Neuronal stem cell (in vitro differentiated cells): ENCODE data around the gene GIGYF1.

Experiments used
- DNase-seq: peaks from one replicate; pipeline ENCODE4 v3.0.0-alpha.2; 2013; ENCODE audit warnings: low spot score
- H2AFZ ChIP-seq: one replicate; pipeline ENCODE4 v1.6.1; 2013; ENCODE audit warnings: mild to moderate bottlenecking, low read length, inconsistent platforms
- H2AK5ac ChIP-seq: 2 replicates; pipeline ENCODE4 v1.6.1; 2013; ENCODE audit warnings: low read depth, mild to moderate bottlenecking, inconsistent platforms, low read length, moderate library complexity, mixed read lengths
- H2BK120ac ChIP-seq: 2 replicates; pipeline ENCODE4 v1.6.1; 2013; ENCODE audit warnings: low read depth, mild to moderate bottlenecking, inconsistent platforms, low read length, moderate library complexity, mixed read lengths
- H2BK12ac ChIP-seq: one replicate; pipeline ENCODE4 v1.6.1; 2013; ENCODE audit warnings: low read length, inconsistent platforms
- H2BK15ac ChIP-seq: 2 replicates; pipeline ENCODE4 v1.6.1; 2013; ENCODE audit warnings: mild to moderate bottlenecking, low read length, inconsistent platforms, mixed read lengths
- H2BK5ac ChIP-seq: one replicate; pipeline ENCODE4 v1.6.1; 2013; ENCODE audit warnings: inconsistent platforms, mild to moderate bottlenecking, low read length, moderate library complexity
- H3K14ac ChIP-seq: one replicate; pipeline ENCODE4 v1.6.1; 2013; ENCODE audit warnings: low read length, inconsistent platforms
- H3K18ac ChIP-seq: 2 replicates; pipeline ENCODE4 v1.6.1; 2013; ENCODE audit warnings: low read length, inconsistent platforms
- H3K23ac ChIP-seq: 2 replicates; pipeline ENCODE4 v1.6.1; 2013; ENCODE audit warnings: low read depth, mild to moderate bottlenecking, mixed read lengths, low read length, inconsistent platforms; ENCODE audit not compliant: poor library complexity
- H3K27ac ChIP-seq: replicated peaks from 3 replicates; pipeline ENCODE4 v1.5.1; 2013; ENCODE audit warnings: low read length, inconsistent platforms
- H3K27me3 ChIP-seq, 3 experiments: 2 replicates each; pipeline ENCODE4 v1.6.1; 2013; ENCODE audit warnings: low read length in 3 of 3, mild to moderate bottlenecking in 2 of 3, inconsistent platforms in 1 of 3, low read depth in 1 of 3, mixed read lengths in 1 of 3, moderate library complexity in 1 of 3; ENCODE audit not compliant: control insufficient read depth in 3 of 3, insufficient read depth in 3 of 3
- H3K36me3 ChIP-seq, 2 donors: replicated peaks in 1 of 2; 2 replicates each; pipeline ENCODE4 v1.6.1; 2013; ENCODE audit warnings: low read length in 2 of 2; ENCODE audit not compliant: control insufficient read depth in 2 of 2, insufficient read depth in 2 of 2
- H3K4ac ChIP-seq: 2 replicates; pipeline ENCODE4 v1.6.1; 2013; ENCODE audit warnings: inconsistent platforms, mild to moderate bottlenecking, low read length, moderate library complexity
- H3K4me1 ChIP-seq, 2 donors: 1 replicate in 1 of 2; 2 replicates in 1 of 2; pipeline ENCODE4 v1.6.1; 2013; ENCODE audit warnings: low read length in 2 of 2, low read depth in 1 of 2; ENCODE audit not compliant: control insufficient read depth in 2 of 2, insufficient read depth in 1 of 2
- H3K4me2 ChIP-seq: one replicate; pipeline ENCODE4 v1.6.1; 2013; ENCODE audit warnings: mild to moderate bottlenecking, low read length, inconsistent platforms; ENCODE audit not compliant: insufficient read depth, poor library complexity, severe bottlenecking
- H3K4me3 ChIP-seq, 2 donors: 2 replicates each; pipeline ENCODE4 v1.5.1; 2013; ENCODE audit warnings: low read length in 2 of 2, mild to moderate bottlenecking in 2 of 2, inconsistent platforms in 1 of 2, moderate library complexity in 1 of 2
- H3K79me1 ChIP-seq: one replicate; pipeline ENCODE4 v1.6.1; 2013; ENCODE audit warnings: low read depth, mild to moderate bottlenecking, inconsistent platforms, low read length, moderate library complexity
- H3K9ac ChIP-seq: one replicate; pipeline ENCODE4 v1.6.1; 2013; ENCODE audit warnings: mild to moderate bottlenecking, low read depth, low read length, inconsistent platforms; ENCODE audit not compliant: poor library complexity
- H3K9me3 ChIP-seq, 2 donors: replicated peaks in 1 of 2; 2 replicates each; pipeline versions ENCODE3 to v1.6.1; 2013; ENCODE audit warnings: low read length in 2 of 2, mild to moderate bottlenecking in 2 of 2, inconsistent platforms in 1 of 2, low read depth in 1 of 2, mixed read lengths in 1 of 2, moderate library complexity in 1 of 2; ENCODE audit not compliant: control insufficient read depth in 2 of 2, insufficient read depth in 1 of 2
- H4K8ac ChIP-seq: one replicate; pipeline ENCODE4 v1.6.1; 2013; ENCODE audit warnings: low read depth, mild to moderate bottlenecking, inconsistent platforms, low read length, moderate library complexity
- H4K91ac ChIP-seq: one replicate; pipeline ENCODE4 v1.6.1; 2013; ENCODE audit warnings: low read length, low read depth, mild to moderate bottlenecking, inconsistent platforms; ENCODE audit not compliant: poor library complexity
- WGBS, 2 donors: extraction: QIAGEN DNeasy Blood & Tissue Kit; methylation state at CpG; one replicate each; pipeline ENCODE4 v1.1.7; 2013; ENCODE audit warnings: missing lambda C conversion rate in 2 of 2, mixed read lengths in 1 of 2; ENCODE audit not compliant: insufficient read length in 2 of 2, insufficient replicate concordance in 1 of 2; ENCODE audit errors: extremely low coverage in 2 of 2; 5-methylcytosine and 5-hydroxymethylcytosine counted together

GIGYF1 gene

GRCh38 chr7:100681491-100682227 lies 12.4 kb downstream of the GIGYF1 start:
- no peak overlapping the region for H3K27ac ChIP-seq
- H2AK5ac ChIP-seq, result no peak overlapping the region
- H3K18ac ChIP-seq, result peak overlapping the region; percentile 28
- H2BK12ac ChIP-seq, result no peak overlapping the region
- peaks cover 69 to 100% of the 10 kb centered on the region in 2 donors for H3K36me3 ChIP-seq
- H4K91ac ChIP-seq, result no peak overlapping the region
- peaks cover 23% of the 10 kb centered on the region for H3K79me1 ChIP-seq
- no CpG with 5 or more reads among the region's 29 CpGs for WGBS, 2 donors
- peak overlapping the region; percentile 60 for H3K9ac ChIP-seq
- no peak overlapping the region for H3K4me2 ChIP-seq
- peak overlapping the region; percentile 8 for H3K14ac ChIP-seq
- H2BK120ac ChIP-seq, result no peak overlapping the region
- H2AFZ ChIP-seq, result no peak overlapping the region
- H3K9me3 ChIP-seq, result peaks cover 0 to 1% of the 10 kb centered on the region in 2 donors
- H3K27me3 ChIP-seq, result no peaks in the 10 kb centered on the region
- no peak for DNase-seq
- H4K8ac ChIP-seq, result no peak overlapping the region
- peak overlapping the region; percentile 73 for H3K23ac ChIP-seq
- no peak overlapping the region for H3K4ac ChIP-seq
- H3K4me3 ChIP-seq, result no peak overlapping the region
- H2BK15ac ChIP-seq, result no peak overlapping the region
- peak overlapping the region; percentile 87 for H2BK5ac ChIP-seq
- H3K4me1 ChIP-seq, result peaks cover 0 to 2% of the 10 kb centered on the region in 2 donors

DNA sequence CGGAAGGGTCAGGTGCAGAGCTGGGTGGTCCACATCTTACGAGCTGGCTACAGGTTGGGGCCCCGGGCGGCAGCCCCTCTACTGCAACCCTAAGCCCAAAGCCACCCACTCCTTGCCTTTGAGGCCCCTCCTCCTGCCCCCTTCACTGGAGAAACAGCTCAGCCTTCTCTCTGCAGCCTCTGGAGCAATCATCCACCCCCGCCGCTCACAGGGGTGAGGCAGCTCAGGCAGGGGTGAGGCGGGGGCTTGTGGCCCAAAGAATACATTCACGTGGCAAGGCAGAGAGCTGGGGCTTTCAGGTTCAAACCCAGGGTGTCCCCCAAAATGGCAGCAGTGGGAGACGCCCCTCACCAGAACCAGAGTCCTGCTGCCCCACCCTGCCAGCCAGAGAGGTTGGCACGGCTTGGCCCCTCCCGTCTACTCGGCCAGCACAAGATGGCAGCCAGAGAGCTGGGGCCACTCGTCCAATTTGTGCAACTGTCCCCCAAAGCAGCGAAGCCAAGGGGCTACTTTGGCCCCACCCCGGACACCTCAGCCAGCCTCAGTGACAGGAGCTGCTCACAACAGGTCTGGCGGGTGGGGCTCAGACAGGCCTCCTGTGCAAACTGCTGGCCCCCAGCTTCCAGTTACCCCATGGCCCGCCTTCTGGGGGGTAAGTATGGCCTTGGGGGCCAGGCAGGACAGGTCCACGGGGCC lies 13.3 kb downstream of the GIGYF1 start:
- H2BK15ac ChIP-seq, result no peak overlapping the region
- no peak overlapping the region for H2BK12ac ChIP-seq
- H3K4ac ChIP-seq, result no peak overlapping the region
- H3K9ac ChIP-seq, result peak overlapping the region; percentile 15
- peaks cover 0 to 1% of the 10 kb centered on the region in 2 donors for H3K9me3 ChIP-seq
- no peak overlapping the region for H3K14ac ChIP-seq
- H3K4me3 ChIP-seq, result no peak overlapping the region
- H3K18ac ChIP-seq, result peak overlapping the region; percentile 11
- no peak overlapping the region for H4K91ac ChIP-seq
- peaks cover 63 to 94% of the 10 kb centered on the region in 2 donors for H3K36me3 ChIP-seq
- peak overlapping the region; percentile 91 for H3K23ac ChIP-seq
- no peaks in the 10 kb centered on the region for H3K27me3 ChIP-seq
- no peak overlapping the region for H2AK5ac ChIP-seq
- peaks cover 3 to 4% of the 10 kb centered on the region in 2 donors for H3K4me1 ChIP-seq
- no peak overlapping the region for H4K8ac ChIP-seq
- H3K79me1 ChIP-seq, result peaks cover 24% of the 10 kb centered on the region
- H2AFZ ChIP-seq, result no peak overlapping the region
- no peak overlapping the region for H3K27ac ChIP-seq
- no CpG with 5 or more reads among the region's 18 CpGs for WGBS, 2 donors
- H2BK5ac ChIP-seq, result no peak overlapping the region
- H3K4me2 ChIP-seq, result no peak overlapping the region
- no peak for DNase-seq
- H2BK120ac ChIP-seq, result no peak overlapping the region

- no peak overlapping the region for H2BK15ac ChIP-seq
- H3K4ac ChIP-seq, result no peak overlapping the region
- H3K79me1 ChIP-seq, result peaks cover 25% of the 10 kb centered on the region
- H3K27me3 ChIP-seq, result no peaks in the 10 kb centered on the region
- peak overlapping the region; percentile 91 for H3K23ac ChIP-seq
- no peak overlapping the region for H2BK12ac ChIP-seq
- peaks cover 0 to 1% of the 10 kb centered on the region in 2 donors for H3K9me3 ChIP-seq
- H3K4me3 ChIP-seq, result no peak overlapping the region
- DNase-seq, result no peak
- H2AK5ac ChIP-seq, result no peak overlapping the region
- H4K8ac ChIP-seq, result no peak overlapping the region
- no peak overlapping the region for H4K91ac ChIP-seq
- H2BK5ac ChIP-seq, result no peak overlapping the region
- no CpG with 5 or more reads among the region's 13 CpGs for WGBS, 2 donors
- H3K4me1 ChIP-seq, result peaks cover 3 to 4% of the 10 kb centered on the region in 2 donors
- no peak overlapping the region for H2AFZ ChIP-seq
- H3K4me2 ChIP-seq, result no peak overlapping the region
- peak overlapping the region; percentile 15 for H3K9ac ChIP-seq
- H2BK120ac ChIP-seq, result no peak overlapping the region
- H3K27ac ChIP-seq, result no peak overlapping the region
- no peak overlapping the region for H3K18ac ChIP-seq
- peaks cover 56 to 88% of the 10 kb centered on the region in 2 donors for H3K36me3 ChIP-seq
- H3K14ac ChIP-seq, result no peak overlapping the region
Measured at GRCh38 chr7:100679927-100680575, 14.0 kb downstream of the GIGYF1 start.
